Subcutaneous adipose tissue (tissue), 4 donors: ENCODE measurements around the gene GHR. TPM values are rescaled to one million over a fixed set of nuclear protein-coding genes. Genes with fewer than 3 reads are reported as not detected.

Experiments used
- CTCF ChIP-seq: fragments of 450-650 bp; IDR thresholded peaks from one replicate; pipeline ENCODE4 v1.5.1; 2016; ENCODE audit warnings: low read depth, mild to moderate bottlenecking, control low read depth, antibody characterized with exemption, moderate library complexity
- total RNA-seq, 4 donors: library from RNA; depleted of rRNA; stranded (reverse); fragments of >200 nt; gene quantifications; one replicate each; pipeline ENCODE4 v1.1.0, GENCODE V29; 2016

Gene GHR
- total RNA-seq: 100 to 1,000 TPM; 191 to 311 (median 280) TPM

GRCh38 chr5:42423285-42424165 is at the start of gene GHR:
Gene GHR, plus strand, starts transcription at chr5:42423439. Its CDS starts 142,436 bp downstream, at chr5:42565875.
- TF ChIP-seq CTCF: no peak

- no peak for TF ChIP-seq CTCF
These were observed 48.5 kb upstream of the GHR start for GRCh38 chr5:42374679-42375273.

- no peak for TF ChIP-seq CTCF
These were observed 45.7 kb upstream of the GHR start for GRCh38 chr5:42377496-42377895.

- TF ChIP-seq CTCF: no peak
These were observed 41.3 kb upstream of the GHR start for GRCh38 chr5:42381973-42382372.

- no peak for TF ChIP-seq CTCF
These were observed 35.7 kb upstream of the GHR start for GRCh38 chr5:42387563-42387962.

GRCh38 chr5:42390115-42390514 is 33.1 kb upstream of the GHR start:
- no peak for TF ChIP-seq CTCF

GRCh38 chr5:42392917-42393316 is 30.3 kb upstream of the GHR start:
- TF ChIP-seq CTCF: no peak
